HG03439 (cell line): ENCODE measurements around the gene USP4.

Experiments
- ATAC-seq: cut with Tn5 transposase; IDR thresholded peaks from one replicate; pipeline ENCODE4 v1.9.1; 2021; ENCODE audit warnings: mild to moderate bottlenecking, moderate library complexity; ENCODE audit not compliant: unreplicated experiment

The USP4 gene

DNA sequence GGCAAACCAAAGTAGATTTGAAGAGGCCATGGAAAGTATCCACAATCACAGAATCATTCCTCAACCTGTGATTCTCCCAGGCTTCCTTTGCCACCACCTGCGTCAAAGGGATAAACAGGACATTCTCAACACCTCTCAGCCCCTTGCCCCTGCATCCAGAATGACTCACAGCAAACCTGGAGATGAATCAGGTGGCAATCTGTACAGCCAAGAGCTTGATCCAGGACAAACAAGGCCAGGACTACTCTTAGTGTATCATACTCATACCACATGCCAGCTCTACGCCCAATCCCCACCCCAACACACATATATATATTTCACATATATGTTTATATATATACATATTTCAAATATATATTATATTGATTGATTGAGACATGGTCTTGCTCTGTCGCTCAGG lies 39.3 kb downstream of the USP4 start:
- no peak for ATAC-seq

DNA sequence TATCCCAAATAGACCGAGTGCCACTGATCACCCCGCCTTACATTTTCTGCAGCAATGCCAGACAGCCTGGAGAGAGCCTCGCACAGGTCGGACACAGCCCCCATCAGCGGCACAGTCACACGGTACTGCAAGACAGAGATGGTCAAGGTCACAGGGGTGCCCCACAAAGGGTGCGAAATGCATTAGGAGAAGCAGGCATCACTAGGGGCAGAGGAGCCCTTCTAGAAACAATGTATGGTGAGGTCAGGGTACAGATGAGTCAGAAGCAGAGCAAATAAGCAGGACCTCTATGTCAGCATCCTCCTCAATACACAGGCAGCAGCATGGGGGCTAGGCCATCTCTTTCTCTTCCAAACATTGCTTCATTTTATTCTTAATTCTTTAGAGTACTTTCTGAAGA lies 41.3 kb downstream of the USP4 start:
- ATAC-seq, result no peak

DNA sequence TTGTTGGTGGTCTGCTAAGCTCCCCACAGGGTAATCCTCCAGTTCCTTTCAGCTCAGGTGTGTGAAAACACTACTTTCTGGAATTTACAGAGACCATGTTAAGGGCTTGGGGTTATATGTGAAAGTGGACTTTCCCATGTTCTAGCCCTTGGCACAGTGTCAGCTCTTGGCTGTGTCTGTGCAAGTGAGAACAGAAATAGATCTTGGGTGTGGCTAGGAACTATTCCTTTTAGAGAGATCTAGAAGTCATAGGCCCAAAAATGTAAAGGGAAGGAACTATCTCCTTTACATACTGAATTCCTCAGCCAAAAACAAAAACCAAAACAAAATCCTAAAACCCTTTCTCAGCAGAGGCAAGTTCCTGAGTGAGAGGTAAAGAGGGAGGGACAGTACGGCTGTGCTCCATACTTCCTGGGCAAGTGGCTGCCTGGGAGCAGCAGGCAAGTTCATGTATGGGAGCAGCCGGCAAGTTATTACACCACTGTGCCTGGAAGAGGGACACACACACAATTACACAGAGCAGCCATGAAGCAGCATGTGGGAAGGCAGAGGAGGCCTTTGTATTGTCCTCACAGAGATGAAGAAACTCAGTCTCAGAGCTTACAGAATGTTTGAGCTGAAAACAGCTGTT lies 43.0 kb downstream of the USP4 start:
- no peak for ATAC-seq

GRCh38 chr3:49295489-49296058 lies 44.3 kb downstream of the USP4 start:
- no peak for ATAC-seq

DNA sequence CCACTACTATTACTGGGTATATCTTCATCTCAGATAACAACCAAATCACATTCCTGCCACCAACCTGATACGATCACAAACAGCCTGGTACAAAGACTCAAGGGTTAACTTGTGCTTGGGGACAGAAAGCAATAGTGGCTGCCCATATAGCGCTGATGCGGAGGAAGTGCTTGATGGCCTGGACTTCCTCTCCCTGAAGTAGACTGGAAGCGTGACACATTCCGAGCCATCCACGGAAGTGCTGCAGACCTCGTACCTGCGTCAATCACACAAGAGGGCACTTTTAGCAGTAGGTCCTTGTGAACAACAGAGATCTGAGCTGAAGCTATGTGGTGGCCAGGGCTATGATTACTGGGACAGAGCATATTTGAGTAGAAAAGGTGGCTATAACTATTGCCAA lies 45.5 kb downstream of the USP4 start:
- no peak for ATAC-seq

GRCh38 chr3:49283997-49284396 lies 55.9 kb downstream of the USP4 start:
- ATAC-seq, result no peak

GRCh38 chr3:49279376-49279775 lies 60.5 kb downstream of the USP4 start:
- ATAC-seq, result no peak

DNA sequence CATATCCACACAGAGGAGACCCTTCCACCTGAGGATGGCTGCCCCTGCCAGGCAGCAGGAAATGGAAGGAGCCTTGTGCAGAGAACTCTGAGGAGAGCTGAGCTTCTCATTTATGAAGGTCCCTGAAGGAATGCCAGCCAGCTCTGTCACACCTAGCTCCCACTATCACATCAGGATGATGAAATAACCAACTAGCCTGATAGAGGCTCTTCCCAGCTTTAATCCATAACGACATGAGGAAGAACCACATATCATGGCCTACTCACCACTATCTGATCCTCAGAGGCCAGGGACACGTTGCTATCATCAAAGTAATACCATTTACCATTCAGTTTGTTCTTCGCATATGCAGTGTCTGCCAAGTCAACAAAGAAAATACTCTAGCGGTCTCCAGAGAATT lies 61.3 kb downstream of the USP4 start:
- no peak for ATAC-seq

DNA sequence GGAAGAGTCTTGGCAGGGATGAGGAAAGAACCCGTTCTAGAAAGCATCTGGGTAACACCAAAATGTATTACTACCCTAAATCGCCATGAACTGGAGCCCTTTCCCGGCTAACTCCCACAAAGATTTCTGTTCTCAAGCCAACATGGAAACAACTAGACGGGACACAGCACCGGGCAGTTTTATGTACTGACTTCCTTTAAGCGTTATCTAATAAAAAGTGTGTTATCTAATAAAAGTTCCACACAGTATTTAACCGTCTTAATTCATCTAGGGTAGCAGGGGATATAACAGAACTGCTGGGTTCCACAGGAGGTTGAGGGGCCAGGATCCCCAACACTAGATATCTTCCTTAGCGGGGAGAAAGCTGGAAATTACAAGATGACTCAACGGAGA lies 62.5 kb downstream of the USP4 start:
- ATAC-seq, result no peak

- ATAC-seq, result no peak
These were observed 63.1 kb downstream of the USP4 start, which contains the start of gene C3orf62 for GRCh38 chr3:49276475-49277382. C3orf62 (minus strand) TSS chr3:49277232; CDS start chr3:49276872, 360 bp downstream.

GRCh38 chr3:49273825-49274532 lies 65.9 kb downstream of the USP4 start:
- no peak for ATAC-seq

- ATAC-seq, result no peak
These were observed 68.8 kb downstream of the USP4 start for GRCh38 chr3:49271047-49271446.

- no peak for ATAC-seq
These were observed 69.7 kb downstream of the USP4 start for GRCh38 chr3:49270156-49270500.

DNA sequence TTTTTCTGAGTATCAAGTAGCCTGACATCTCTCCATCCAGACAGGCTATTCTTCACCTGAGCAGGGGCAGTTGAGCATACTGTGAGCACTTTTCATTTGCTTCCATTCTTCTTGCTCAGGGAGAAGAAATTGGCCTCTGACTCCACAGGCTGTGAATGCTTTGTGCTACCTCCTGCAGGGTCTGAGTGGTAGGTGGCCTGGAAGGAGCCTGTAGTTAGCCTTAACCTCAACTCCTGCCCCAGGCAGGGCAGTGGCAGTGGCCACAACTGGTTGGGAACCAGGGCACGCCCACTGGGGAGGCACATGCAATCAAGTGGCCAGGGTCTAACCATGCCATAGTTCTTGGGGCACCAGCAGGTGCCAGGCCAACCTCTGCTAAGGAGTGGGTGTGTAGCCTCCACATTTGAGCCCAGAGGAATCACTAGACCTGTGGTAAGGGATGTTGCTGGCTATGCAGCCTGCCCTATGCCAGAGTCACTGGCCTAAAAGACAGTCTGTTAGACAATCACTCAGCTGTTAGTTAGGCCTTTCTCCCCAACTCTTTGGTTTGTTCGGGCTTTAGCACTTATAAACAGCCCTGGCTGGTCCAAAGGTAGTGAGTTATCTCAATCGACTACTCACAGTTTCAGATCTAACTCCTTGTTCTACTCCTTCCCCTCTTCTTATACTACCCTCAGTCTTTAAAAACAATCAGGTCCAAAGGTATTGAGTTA lies 70.3 kb downstream of the USP4 start:
- ATAC-seq, result no peak

GRCh38 chr3:49266410-49267095 lies 73.3 kb downstream of the USP4 start:
- ATAC-seq, result no peak

DNA sequence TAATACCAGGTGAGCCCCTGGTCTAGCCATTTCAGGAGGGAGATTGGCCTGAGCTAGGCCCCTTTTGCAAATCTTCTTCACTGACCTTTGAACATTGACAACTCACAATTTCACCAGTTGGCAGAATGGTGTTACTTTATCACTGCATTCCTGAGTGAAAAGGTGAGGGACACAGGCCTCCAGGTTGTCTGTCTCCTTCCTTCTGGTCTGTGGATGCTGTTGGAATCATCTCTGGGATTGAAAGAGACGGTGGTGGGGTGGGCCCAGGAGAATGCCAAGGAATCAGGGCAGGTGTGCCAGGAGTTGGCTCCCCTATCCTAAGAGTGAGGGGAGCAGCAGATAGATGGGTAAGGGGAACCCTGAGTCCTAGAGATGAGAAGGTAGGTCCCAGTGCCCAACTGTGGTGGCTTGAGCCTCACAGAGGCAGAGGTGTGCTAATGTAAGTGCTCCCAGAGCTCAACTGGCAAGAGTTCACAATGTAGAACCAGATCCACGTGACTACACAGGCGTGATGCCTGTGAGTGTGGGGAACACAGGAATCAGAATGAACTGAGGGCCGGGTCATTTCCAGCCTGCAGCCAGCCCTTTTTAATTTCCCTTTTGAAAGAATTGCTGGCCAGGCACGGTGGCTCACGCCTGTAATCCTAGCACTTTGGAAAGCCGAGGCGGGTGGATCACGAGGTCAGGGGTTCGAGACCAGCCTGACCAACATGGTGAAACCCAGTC lies 74.0 kb downstream of the USP4 start:
- no peak for ATAC-seq

GRCh38 chr3:49263159-49263889 lies 76.5 kb downstream of the USP4 start:
- no peak for ATAC-seq

- ATAC-seq, result no peak
These were observed 79.0 kb downstream of the USP4 start for GRCh38 chr3:49260806-49261324.

GRCh38 chr3:49257187-49257586 lies 82.7 kb downstream of the USP4 start:
- ATAC-seq, result no peak
